K562 (cell line): Measurements from ENCODE around the gene SPATS1. TPM values are rescaled to one million over a fixed set of nuclear protein-coding genes. Genes with fewer than 3 reads are reported as not detected.

ENCODE experiments used
- CC2D1A ChIP-seq: fragments of 450-650 bp; IDR thresholded peaks from 2 replicates; pipeline ENCODE4 v1.6.1; 2017; ENCODE audit warnings: mild to moderate bottlenecking
- EP400 ChIP-seq: fragments of 450-650 bp; IDR thresholded peaks from 2 replicates; pipeline ENCODE4 v1.6.1; 2017; ENCODE audit warnings: antibody characterized with exemption, mild to moderate bottlenecking, moderate library complexity
- EWSR1 ChIP-seq: fragments of 450-650 bp; IDR thresholded peaks from 2 replicates; pipeline ENCODE4 v1.6.1; 2018; ENCODE audit warnings: borderline replicate concordance, mild to moderate bottlenecking, low read depth, moderate library complexity; ENCODE audit not compliant: partially characterized antibody
- GTF3C2 ChIP-seq: IDR thresholded peaks from 3 replicates; pipeline ENCODE4 v1.6.1; 2011; ENCODE audit warnings: borderline replicate concordance, mild to moderate bottlenecking, moderate library complexity; ENCODE audit not compliant: insufficient read length; ENCODE audit errors: extremely low read depth
- MLX ChIP-seq, 2 experiments: fragments of 450-650 bp in 1 of 2; sonication (generic) in 1 of 2; formaldehyde crosslinking; conservative IDR thresholded peaks; 2 replicates each; pipeline versions ENCODE4 v1.4.0 to v1.8.1; 2020 to 2022; ENCODE audit warnings: mild to moderate bottlenecking in 1 of 2, missing genetic modification reagents in 1 of 2
- PKNOX1 ChIP-seq: fragments of 450-650 bp; IDR thresholded peaks from 2 replicates; pipeline ENCODE4 v1.6.1; 2016
- PRDM10 ChIP-seq: fragments of 450-650 bp; IDR thresholded peaks from 2 replicates; pipeline ENCODE4 v1.6.1; 2018; ENCODE audit not compliant: partially characterized antibody
- THRA ChIP-seq: fragments of 450-650 bp; IDR thresholded peaks from 2 replicates; pipeline ENCODE4 v1.6.1; 2017; ENCODE audit warnings: mild to moderate bottlenecking, moderate library complexity
- ZKSCAN3 ChIP-seq: fragments of 250-450 bp; sonication (Bioruptor Pico); IDR thresholded peaks from 2 replicates; pipeline ENCODE4 v1.4.0; 2020
- ZNF609 ChIP-seq: sonication (generic); formaldehyde crosslinking; IDR thresholded peaks from 2 replicates; pipeline ENCODE4 v1.8.1; 2023; ENCODE audit warnings: missing genetic modification reagents, mild to moderate bottlenecking, borderline replicate concordance
- polyA plus RNA-seq, 8 experiments: library from polyadenylated mRNA; depleted of rRNA in 4 of 8; stranded (reverse) in 5 of 8; unstranded in 3 of 8; fragments of >200 nt; fragmentation: Nextera tagmentation in 2 of 8; fragmentation: Illumina TruSeq in 1 of 8; extraction: Ambion mirVana in 2 of 8; extraction: Trizol in 1 of 8; gene quantifications; 2 replicates each; pipeline versions ENCODE4 v1.2.1 to v1.2.3, GENCODE V29; 2011 to 2014; ENCODE audit warnings: inconsistent platforms in 1 of 8, missing spikeins in 1 of 8
- total RNA-seq, 7 experiments: library from RNA; depleted of rRNA in 6 of 7; stranded (reverse); fragments of >200 nt in 6 of 7; fragmentation: Illumina TruSeq in 2 of 7; extraction: Trizol in 2 of 7; gene quantifications; 2 replicates each; pipeline versions ENCODE4 v1.2.1 to v1.2.3, GENCODE V29; 2011 to 2021; ENCODE audit warnings: low replicate concordance in 1 of 7

SPATS1 gene
- total and polyA plus RNA-seq, 9 of the 15 experiments (the other 6 are each of a cell fraction or from before 2014, with no cell fraction given) = not detected

- TF ChIP-seq THRA (no peak), GTF3C2 (no peak), MLX (CRISPR knock-in tag; conservative IDR thresholded peaks at IDR 0.05) (peak in 1 of 2 experiments; percentile 89; a peak in 1 of 4 replicates), PKNOX1 (peak; percentile 67), ZNF609 (CRISPR knock-in tag) (0 out of 2 replicates have a peak, but pooled peaks have one; percentile 12), EP400 (peak; percentile 76), ZKSCAN3 (CRISPR knock-in tag) (no peak), CC2D1A (peak; percentile 47; the same call in 1 of the 2 replicates), PRDM10 (peak; percentile 48), EWSR1 (no peak)
Observed at GRCh38 chr6:44387346-44388134, 45.1 kb downstream of the SPATS1 start, which contains the start of gene CDC5L (continued).
